GM12875 (cell line): ENCODE data around the gene TRIO.

Experiments
- H3K4me3 ChIP-seq: one replicate; pipeline ENCODE4 v1.5.1; 2011; ENCODE audit warnings: low read depth, low read length, control low read depth
- CTCF ChIP-seq: IDR thresholded peaks from 2 replicates; pipeline ENCODE4 v1.5.1; 2011; ENCODE audit warnings: low read depth, mild to moderate bottlenecking, control low read depth, inconsistent platforms, low read length, moderate library complexity, borderline replicate concordance; ENCODE audit not compliant: insufficient read depth

The TRIO gene

DNA sequence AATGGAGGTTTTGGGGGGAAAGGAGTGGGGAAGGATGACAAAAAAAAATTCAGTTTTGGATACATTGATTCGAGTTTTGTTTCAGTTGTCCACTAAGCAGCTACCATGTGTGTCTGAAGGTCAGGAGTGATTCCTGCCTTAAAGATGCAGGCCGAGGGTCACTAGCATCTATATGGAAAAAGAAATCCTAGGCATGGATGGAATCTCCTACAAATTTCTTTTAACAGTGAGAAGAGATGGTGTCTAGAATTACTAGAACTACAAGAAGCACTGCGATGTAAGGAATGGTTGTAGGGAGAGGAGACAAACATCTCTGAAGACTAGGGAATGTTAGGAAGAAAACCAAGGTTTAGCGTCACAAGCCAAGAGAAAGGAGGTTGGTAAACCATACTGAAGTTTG is 19.6 kb upstream of the TRIO start:
- H3K4me3 ChIP-seq = no peak overlapping the region
- TF ChIP-seq CTCF = no peak

- H3K4me3 ChIP-seq = no peak overlapping the region
- TF ChIP-seq CTCF = no peak
Measured at GRCh38 chr5:14123974-14124482, 19.1 kb upstream of the TRIO start.

DNA sequence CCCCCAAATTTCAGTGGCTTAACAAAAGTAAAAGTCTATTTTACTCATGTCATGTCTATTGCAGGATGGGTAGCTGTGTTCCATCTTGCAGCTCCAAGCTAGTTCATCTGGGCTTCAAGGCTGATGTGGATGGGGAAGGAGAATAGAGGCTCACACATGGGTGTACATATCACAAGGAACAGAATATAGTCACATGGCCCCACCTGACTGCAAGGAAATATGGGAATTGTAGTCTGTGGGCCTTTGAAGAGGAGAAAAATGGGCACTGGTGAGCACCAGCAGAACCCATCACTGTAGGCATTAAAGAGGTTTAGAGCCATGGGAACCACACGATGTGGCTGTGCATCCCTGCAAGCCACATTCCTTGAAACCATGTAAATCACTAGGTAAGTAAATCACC is 17.9 kb upstream of the TRIO start:
- no peak for TF ChIP-seq CTCF
- no peak overlapping the region for H3K4me3 ChIP-seq

DNA sequence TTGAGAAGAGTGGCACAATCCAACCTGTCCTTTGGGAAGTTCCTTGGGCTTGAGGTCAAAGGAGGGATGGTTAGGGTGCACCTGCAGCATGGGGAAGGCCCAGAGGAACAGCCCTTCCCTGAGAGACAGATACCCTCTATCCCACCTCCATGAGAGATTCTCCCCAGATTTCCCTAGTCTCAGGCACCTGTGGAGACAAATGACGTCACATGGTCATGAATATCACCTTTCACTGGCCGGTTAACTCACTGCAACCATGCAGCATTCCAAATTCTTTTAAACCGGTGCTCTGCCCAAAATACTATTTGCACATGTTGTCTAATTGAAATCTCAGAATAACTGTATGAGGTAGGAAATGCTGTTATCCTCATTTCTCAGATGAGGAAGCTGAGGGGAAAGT is 15.6 kb upstream of the TRIO start:
- TF ChIP-seq CTCF = no peak
- H3K4me3 ChIP-seq = no peak overlapping the region

DNA sequence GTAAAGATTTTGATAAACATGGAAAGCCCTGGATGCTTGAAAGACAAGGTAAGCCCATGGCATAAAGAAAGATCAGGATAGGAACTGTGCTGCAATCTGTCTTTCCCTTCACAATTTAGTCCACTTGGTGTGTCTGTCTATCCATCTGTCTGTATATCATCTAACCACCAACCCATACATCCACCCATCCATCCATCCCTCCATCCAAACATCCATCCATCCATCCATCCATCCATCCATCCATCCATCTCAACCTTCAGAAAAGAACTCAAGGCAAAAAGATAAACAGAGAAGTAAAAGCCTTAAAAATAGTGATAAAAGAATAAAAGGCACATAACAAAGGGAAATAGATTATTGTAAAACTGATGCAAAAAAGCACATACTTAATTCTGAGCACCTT is 15.1 kb upstream of the TRIO start:
- no peak for TF ChIP-seq CTCF
- no peak overlapping the region for H3K4me3 ChIP-seq

GRCh38 chr5:14129123-14129522 is 14.0 kb upstream of the TRIO start:
- no peak overlapping the region for H3K4me3 ChIP-seq

GRCh38 chr5:14131855-14132503 is 11.2 kb upstream of the TRIO start:
- H3K4me3 ChIP-seq = no peak overlapping the region
- no peak for TF ChIP-seq CTCF

More at GRCh38 chr5:14129123-14129522, 14.0 kb upstream of the TRIO start:
- TF ChIP-seq CTCF = no peak
